GM12873 (cell line): ENCODE data around the gene RIMKLB.

Experiments
- TF ChIP-seq, protein P1 (sequence below): IDR thresholded peaks from 2 replicates; pipeline ENCODE4 v1.5.1; 2012; ENCODE audit warnings: low read depth, mild to moderate bottlenecking, moderate library complexity, low read length, control low read depth; ENCODE audit not compliant: insufficient read depth; ENCODE audit errors: missing control alignments

The RIMKLB gene

DNA sequence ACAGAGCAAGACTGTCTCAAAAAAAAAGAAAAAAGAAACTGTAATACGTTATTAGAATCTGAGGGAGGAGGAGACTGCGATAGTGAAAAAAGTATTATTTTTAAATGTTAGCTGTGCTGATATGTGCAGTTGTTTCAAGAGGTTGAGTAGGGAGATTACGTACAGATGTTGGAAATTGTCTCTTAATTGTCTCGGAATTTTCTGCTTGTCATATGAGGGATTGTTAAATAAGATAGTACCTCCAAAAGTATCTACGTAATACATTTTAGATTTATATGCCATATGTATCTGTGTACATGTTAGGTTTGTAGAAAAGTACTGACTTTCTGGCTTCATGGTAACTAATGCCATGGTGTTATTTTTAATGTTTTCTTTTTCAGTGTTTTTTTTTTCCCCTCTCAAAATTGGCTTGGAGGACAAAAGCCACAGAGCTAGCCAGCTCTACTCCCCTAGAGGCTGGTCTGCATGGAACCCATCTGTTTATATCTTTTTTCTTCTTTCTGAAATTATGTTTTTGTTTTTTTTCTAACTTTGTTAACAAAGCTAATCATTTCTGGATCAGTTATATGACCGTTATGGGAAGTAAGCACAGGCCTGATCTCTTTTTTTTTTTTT lies 3.4 kb downstream of the RIMKLB start:
- TF ChIP-seq, protein P1, sequence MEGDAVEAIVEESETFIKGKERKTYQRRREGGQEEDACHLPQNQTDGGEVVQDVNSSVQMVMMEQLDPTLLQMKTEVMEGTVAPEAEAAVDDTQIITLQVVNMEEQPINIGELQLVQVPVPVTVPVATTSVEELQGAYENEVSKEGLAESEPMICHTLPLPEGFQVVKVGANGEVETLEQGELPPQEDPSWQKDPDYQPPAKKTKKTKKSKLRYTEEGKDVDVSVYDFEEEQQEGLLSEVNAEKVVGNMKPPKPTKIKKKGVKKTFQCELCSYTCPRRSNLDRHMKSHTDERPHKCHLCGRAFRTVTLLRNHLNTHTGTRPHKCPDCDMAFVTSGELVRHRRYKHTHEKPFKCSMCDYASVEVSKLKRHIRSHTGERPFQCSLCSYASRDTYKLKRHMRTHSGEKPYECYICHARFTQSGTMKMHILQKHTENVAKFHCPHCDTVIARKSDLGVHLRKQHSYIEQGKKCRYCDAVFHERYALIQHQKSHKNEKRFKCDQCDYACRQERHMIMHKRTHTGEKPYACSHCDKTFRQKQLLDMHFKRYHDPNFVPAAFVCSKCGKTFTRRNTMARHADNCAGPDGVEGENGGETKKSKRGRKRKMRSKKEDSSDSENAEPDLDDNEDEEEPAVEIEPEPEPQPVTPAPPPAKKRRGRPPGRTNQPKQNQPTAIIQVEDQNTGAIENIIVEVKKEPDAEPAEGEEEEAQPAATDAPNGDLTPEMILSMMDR, result no peak

DNA sequence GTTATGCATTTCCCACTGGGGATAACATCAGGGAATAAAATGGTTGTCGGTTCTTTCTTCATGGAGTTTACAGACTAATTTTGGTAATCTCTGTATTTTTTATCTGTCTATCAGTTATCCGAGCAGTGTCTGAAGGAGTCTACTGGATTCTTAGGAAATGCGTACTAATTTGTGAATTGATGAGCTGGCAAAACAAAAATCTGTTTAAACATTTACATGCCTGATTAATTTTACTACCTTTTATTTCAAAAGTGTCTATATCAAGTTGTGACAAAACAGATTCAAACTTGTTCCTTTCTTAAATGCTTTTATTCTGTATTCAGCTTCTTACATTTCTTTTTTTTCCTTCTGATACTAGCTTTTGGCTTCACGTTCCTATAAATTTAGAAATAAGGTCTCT lies 4.4 kb downstream of the RIMKLB start:
- TF ChIP-seq, protein P1, result no peak

DNA sequence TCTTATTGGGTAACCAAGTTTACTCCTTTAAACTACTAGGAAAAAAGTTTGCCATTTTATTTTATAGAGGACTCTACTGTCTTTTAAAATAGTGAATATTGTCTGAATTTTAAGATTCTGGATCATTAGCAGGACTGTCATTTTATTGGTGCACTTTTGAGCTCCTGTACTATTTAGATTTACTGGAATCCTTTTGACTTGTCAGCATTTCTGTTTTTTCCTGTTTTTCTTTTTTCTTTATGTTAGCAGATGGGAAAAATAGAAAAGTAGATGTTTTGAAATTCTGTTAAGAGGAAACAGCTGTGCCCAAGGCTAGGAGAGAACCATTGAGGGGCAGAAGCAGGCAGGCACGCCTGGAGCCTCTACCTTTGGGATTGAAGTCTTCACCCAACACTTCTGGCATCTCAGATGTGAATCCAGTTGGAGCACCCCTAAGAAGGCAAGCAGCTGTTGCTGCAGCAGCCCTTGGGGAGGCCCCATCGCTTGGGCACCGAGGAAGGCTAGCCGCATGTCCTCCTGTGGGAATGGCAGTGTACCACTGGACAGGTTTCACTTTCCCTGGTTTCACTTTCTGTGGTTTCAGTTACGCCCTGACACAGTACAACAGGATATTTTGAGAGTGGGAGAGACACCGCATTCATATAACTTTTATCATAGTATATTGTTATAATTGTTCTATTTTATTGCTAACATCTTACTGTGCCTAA lies 11.5 kb downstream of the RIMKLB start:
- TF ChIP-seq, protein P1, result no peak

DNA sequence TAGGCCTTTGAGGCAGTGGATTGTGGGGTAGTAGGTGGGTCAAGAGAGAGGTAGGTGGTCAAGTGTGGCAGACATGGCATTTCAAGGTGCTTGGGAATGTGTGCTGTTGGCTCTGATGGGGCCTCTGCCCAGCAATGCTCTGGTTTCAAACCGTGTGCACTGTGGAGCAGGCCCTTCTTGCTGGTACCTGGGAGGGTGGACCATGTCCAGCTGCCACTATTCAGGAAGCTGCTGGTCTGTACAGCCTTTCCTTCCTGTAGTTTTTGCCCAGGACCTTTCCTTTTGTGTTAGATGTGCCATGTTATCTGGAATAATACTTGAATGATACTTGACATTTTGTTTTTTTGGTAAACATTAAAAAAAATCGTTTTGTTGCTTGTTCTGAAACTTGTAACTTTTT lies 14.8 kb downstream of the RIMKLB start:
- TF ChIP-seq, protein P1, result no peak

DNA sequence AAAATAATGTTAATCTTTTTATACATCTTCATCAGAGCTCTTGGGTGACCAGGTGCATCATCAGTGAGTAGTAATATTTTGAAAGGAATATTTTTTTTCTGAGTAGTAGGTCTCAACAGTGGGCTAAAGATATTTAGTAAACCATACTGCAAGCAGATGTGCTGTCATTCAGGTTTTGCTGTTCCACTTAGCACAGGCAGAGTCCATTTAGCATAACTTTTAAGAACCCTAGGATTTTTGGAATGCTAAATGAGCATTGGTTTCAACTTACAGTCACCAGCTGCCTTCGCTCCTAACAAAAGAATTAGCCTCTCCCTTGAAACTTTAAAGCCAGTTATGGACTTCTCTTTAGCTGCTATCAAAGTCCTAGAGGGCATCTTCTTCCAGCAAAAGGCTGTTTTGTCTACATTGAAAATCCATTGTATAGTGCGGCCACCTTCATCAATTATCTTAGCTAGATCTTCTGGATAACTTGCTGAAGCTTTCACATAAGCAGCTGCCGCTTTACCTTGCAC lies 24.6 kb downstream of the RIMKLB start:
- TF ChIP-seq, protein P1, result no peak

DNA sequence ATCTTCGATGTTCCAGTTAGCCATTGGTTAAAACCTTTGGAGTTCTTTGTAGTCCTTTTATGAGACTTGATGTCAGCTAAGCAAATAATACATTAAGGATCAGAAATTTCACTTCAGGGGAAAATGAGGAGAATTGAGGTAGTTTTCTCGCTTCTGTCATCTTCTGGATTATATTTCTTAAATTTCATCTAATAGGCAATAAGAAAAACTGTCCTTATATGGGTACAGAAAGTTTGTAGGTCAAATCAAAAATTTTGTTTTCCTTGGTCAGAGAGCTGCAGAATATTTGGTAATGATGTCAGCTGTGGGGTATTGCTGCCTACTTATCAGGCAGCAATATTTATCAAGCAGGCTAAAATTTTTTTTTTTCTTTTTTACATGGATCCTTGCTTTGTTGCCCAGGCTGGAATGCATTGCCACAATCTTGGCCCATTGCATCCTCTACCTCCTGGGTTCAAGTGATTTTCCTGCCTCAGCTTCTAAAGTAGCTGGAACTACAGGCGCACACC lies 37.1 kb downstream of the RIMKLB start:
- TF ChIP-seq, protein P1, result no peak

DNA sequence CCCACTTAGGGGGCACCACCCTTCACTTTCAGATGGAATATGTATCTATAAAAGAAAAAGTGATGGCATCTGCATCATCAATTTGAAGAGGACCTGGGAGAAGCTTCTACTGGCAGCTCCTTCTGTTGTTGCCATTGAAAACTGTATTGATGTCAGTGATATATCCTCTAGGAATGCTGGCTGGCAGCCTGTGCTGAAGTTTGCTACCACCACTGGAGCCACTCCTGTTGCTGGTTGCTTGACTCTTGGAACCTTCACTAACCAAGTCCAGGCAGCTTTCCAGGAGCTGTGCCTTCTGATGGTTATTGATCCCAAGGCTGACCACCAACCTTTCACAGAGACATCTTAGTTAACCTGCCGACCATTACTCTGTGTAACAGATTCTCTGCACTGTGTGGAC lies 44.7 kb downstream of the RIMKLB start:
- TF ChIP-seq, protein P1, result no peak
